HepG2 (cell line): Measurements from ENCODE around the gene CFAP92. TPM values are rescaled to one million over a fixed set of nuclear protein-coding genes. Genes with fewer than 3 reads are reported as not detected.

Experiments
- ATAC-seq: fragments of 200-7000 bp; cut with Tn5 transposase; 3 replicates; pipeline ENCODE4 v1.9.1; 2020; ENCODE audit warnings: mild to moderate bottlenecking, moderate library complexity
- BruUV-seq: library from RNA; stranded (reverse); fragments of 400-500 nt; replicated peaks from 2 replicates; lab custom pipeline; 2021; lab: Mats Ljungman, UMichigan
- CTCF ChIA-PET: fragments of 300-600 bp; formaldehyde crosslinking; extraction: SDS; loops from one replicate; lab custom pipeline; 2021; ENCODE audit warnings: low total read pairs, inconsistent platforms, low intra/inter-chr PET ratio; lab: Yijun Ruan, JAX
- POLR2A ChIA-PET: fragments of 350-600 bp; sonication (Branson Sonifier 250); formaldehyde crosslinking; loops from one replicate; lab custom pipeline; 2020; ENCODE audit warnings: antibody characterized with exemption, inconsistent platforms; lab: Yijun Ruan, JAX
- DNase-seq: peaks from one replicate; pipeline ENCODE4 v3.0.0-alpha.2; 2015; ENCODE audit warnings: low spot score
- FAIRE-seq: peaks from 3 replicates; lab custom pipeline; 2011; peaks lifted over from hg19 to GRCh38; lab: Jason Lieb, UNC
- H2AFZ ChIP-seq: one replicate; pipeline ENCODE4 v1.6.1; 2011; ENCODE audit warnings: low read length, inconsistent platforms
- H3K27ac ChIP-seq: fragments of 300-600 bp; 3 replicates; pipeline ENCODE4 v1.8.0; 2011; ENCODE audit warnings: mixed run types, mild to moderate bottlenecking, mixed read lengths, low read length, inconsistent platforms; ENCODE audit not compliant: insufficient read depth; ENCODE audit errors: extremely low read length
- H3K27me3 ChIP-seq, 2 experiments: fragments of 200-600 bp in 1 of 2; 2 replicates in 1 of 2; 3 replicates in 1 of 2; pipeline versions ENCODE4 v1.6.0 to v1.8.0; 2011; ENCODE audit warnings: low read length in 2 of 2, mild to moderate bottlenecking in 2 of 2, moderate library complexity in 2 of 2, inconsistent platforms in 1 of 2; ENCODE audit not compliant: insufficient read depth in 2 of 2, control insufficient read depth in 1 of 2
- H3K36me3 ChIP-seq, 2 experiments: fragments of 200-600 bp in 1 of 2; replicated peaks in 1 of 2; 2 replicates in 1 of 2; 3 replicates in 1 of 2; pipeline versions ENCODE4 v1.5.1 to v1.8.0; 2011; ENCODE audit warnings: low read length in 2 of 2, inconsistent platforms in 1 of 2; ENCODE audit not compliant: insufficient read depth in 2 of 2, control insufficient read depth in 1 of 2
- H3K4me1 ChIP-seq: 2 replicates; pipeline ENCODE4 v1.5.1; 2012; ENCODE audit warnings: low read length, inconsistent platforms; ENCODE audit not compliant: insufficient read depth
- H3K4me2 ChIP-seq: 2 replicates; pipeline ENCODE4 v1.6.0; 2011; ENCODE audit warnings: low read depth, low read length, inconsistent platforms
- H3K4me3 ChIP-seq, 3 experiments: fragments of 200-600 bp in 1 of 3; sonication (generic), shearing (Covaris generic) in 1 of 3; replicated peaks in 1 of 3; 2 replicates each; pipeline ENCODE4 v1.5.1; 2011 to 2016; ENCODE audit warnings: low read length in 3 of 3, inconsistent platforms in 2 of 3, low read depth in 2 of 3, mild to moderate bottlenecking in 2 of 3, control low read depth in 1 of 3, mixed read lengths in 1 of 3; ENCODE audit not compliant: insufficient read depth in 1 of 3
- H3K79me2 ChIP-seq: one replicate; pipeline ENCODE4 v1.6.1; 2011; ENCODE audit warnings: low read length, inconsistent platforms; ENCODE audit not compliant: insufficient read depth
- H3K9ac ChIP-seq: 2 replicates; pipeline ENCODE4 v1.6.0; 2011; ENCODE audit warnings: mild to moderate bottlenecking, low read depth, low read length, inconsistent platforms; ENCODE audit not compliant: insufficient read depth
- H3K9me3 ChIP-seq: 2 replicates; pipeline ENCODE4 v1.5.1; 2012; ENCODE audit warnings: mild to moderate bottlenecking, low read length
- H4K20me1 ChIP-seq: 2 replicates; pipeline ENCODE4 v1.6.0; 2011; ENCODE audit warnings: inconsistent platforms, mild to moderate bottlenecking, low read length, moderate library complexity; ENCODE audit not compliant: insufficient read depth
- GZF1 ChIP-seq: sonication (generic); formaldehyde crosslinking; IDR thresholded peaks from 2 replicates; pipeline ENCODE4 v1.5.1; 2020; ENCODE audit warnings: mild to moderate bottlenecking, missing genetic modification reagents
- HMGXB3 ChIP-seq: sonication (generic); formaldehyde crosslinking; IDR thresholded peaks from 2 replicates; pipeline ENCODE4 v1.4.0; 2020; ENCODE audit warnings: missing genetic modification reagents, borderline replicate concordance
- JDP2 ChIP-seq: sonication (generic); formaldehyde crosslinking; IDR thresholded peaks from 2 replicates; pipeline ENCODE4 v1.8.1; 2022; ENCODE audit warnings: missing genetic modification reagents, borderline replicate concordance
- KAT2B ChIP-seq: fragments of 150-350 bp; IDR thresholded peaks from 2 replicates; pipeline ENCODE4 v1.6.1; 2014; ENCODE audit warnings: low read depth, low read length, borderline replicate concordance
- NCOR1 ChIP-seq: fragments of 200-600 bp; sonication (generic); IDR thresholded peaks from 2 replicates; pipeline ENCODE4 v1.7.0; 2017; ENCODE audit warnings: antibody characterized with exemption, low read length, borderline replicate concordance
- PTBP1 ChIP-seq: fragments of 200-400 bp; formaldehyde crosslinking; IDR thresholded peaks from 2 replicates; pipeline ENCODE4 v1.6.1; 2018; ENCODE audit warnings: low read length, low read depth; ENCODE audit not compliant: poor library complexity, severe bottlenecking
- SSRP1 ChIP-seq: IDR thresholded peaks from 2 replicates; pipeline ENCODE4 v1.6.1; 2016; ENCODE audit warnings: control low read depth
- ZNF136 ChIP-seq: sonication (generic); formaldehyde crosslinking; IDR thresholded peaks from 2 replicates; pipeline ENCODE4 v1.8.1; 2022; ENCODE audit warnings: low read depth, mild to moderate bottlenecking, moderate library complexity, missing genetic modification reagents
- ZNF205 ChIP-seq: IDR thresholded peaks from 2 replicates; pipeline ENCODE4 v1.6.1; 2018; ENCODE audit warnings: missing biosample characterization, missing genetic modification reagents
- ZNF30 ChIP-seq: sonication (generic); formaldehyde crosslinking; IDR thresholded peaks from 2 replicates; pipeline ENCODE4 v1.5.0; 2020; ENCODE audit warnings: mild to moderate bottlenecking, missing genetic modification reagents
- ZNF557 ChIP-seq: sonication (generic); formaldehyde crosslinking; IDR thresholded peaks from 2 replicates; pipeline ENCODE4 v1.4.0; 2020; ENCODE audit warnings: missing genetic modification reagents
- ZNF766 ChIP-seq: sonication (generic); formaldehyde crosslinking; IDR thresholded peaks from 2 replicates; pipeline ENCODE4 v1.5.0; 2020; ENCODE audit warnings: missing genetic modification reagents, borderline replicate concordance
- ZSCAN31 ChIP-seq: sonication (generic); formaldehyde crosslinking; IDR thresholded peaks from 2 replicates; pipeline ENCODE4 v1.5.0; 2020; ENCODE audit warnings: low read depth, mild to moderate bottlenecking, missing genetic modification reagents
- WGBS: methylation state at CpG from one replicate; pipeline ENCODE4 v1.1.6; 2017; ENCODE audit warnings: low lambda C conversion rate; 5-methylcytosine and 5-hydroxymethylcytosine counted together
- in situ Hi-C: cut with HindIII; loops from 2 replicates; pipeline ENCODE4 v1.10.0; 2017; ENCODE audit warnings: low pct_unique_long_range_greater_than_20kb; ENCODE audit not compliant: extremely low pct_ligation_motif_present
- intact Hi-C: fragments of 100-400 bp; cut with micrococcal nuclease; formaldehyde crosslinking; loops from one replicate; pipeline ENCODE4 v1.10.0; 2022; ENCODE audit not compliant: unreplicated experiment
- polyA plus RNA-seq, 8 experiments: library from polyadenylated mRNA; depleted of rRNA in 3 of 8; stranded (reverse) in 7 of 8; unstranded in 1 of 8; fragments of >200 nt; fragmentation: Illumina TruSeq in 4 of 8; extraction: Trizol in 4 of 8; gene quantifications; 2 replicates each; pipeline versions ENCODE4 v1.2.1 to v1.2.3, GENCODE V29; 2011 to 2016; ENCODE audit warnings: low read depth in 4 of 8, missing spikeins in 1 of 8, mixed read lengths in 1 of 8; ENCODE audit not compliant: insufficient read depth in 1 of 8
- total RNA-seq, 5 experiments: library from RNA; depleted of rRNA; stranded (reverse); fragments of >200 nt; fragmentation: Illumina TruSeq; extraction: Trizol; gene quantifications; 2 replicates each; pipeline ENCODE4 v1.2.3, GENCODE V29; 2016; ENCODE audit warnings: low read depth in 1 of 5
- TF ChIP-seq, protein P1 (sequence below): IDR thresholded peaks from 2 replicates; pipeline ENCODE4 v1.6.1; 2016; ENCODE audit warnings: low read depth, control low read depth
- TF ChIP-seq, protein P2 (sequence below): sonication (generic); formaldehyde crosslinking; IDR thresholded peaks from 2 replicates; pipeline ENCODE4 v1.5.0; 2020; ENCODE audit warnings: missing genetic modification reagents, mild to moderate bottlenecking, borderline replicate concordance

The CFAP92 gene
- total and polyA plus RNA-seq, 2 of the 13 experiments (the other 11 are each of a cell fraction or from before 2014, with no cell fraction given), result 0.18 to 0.46 TPM

DNA sequence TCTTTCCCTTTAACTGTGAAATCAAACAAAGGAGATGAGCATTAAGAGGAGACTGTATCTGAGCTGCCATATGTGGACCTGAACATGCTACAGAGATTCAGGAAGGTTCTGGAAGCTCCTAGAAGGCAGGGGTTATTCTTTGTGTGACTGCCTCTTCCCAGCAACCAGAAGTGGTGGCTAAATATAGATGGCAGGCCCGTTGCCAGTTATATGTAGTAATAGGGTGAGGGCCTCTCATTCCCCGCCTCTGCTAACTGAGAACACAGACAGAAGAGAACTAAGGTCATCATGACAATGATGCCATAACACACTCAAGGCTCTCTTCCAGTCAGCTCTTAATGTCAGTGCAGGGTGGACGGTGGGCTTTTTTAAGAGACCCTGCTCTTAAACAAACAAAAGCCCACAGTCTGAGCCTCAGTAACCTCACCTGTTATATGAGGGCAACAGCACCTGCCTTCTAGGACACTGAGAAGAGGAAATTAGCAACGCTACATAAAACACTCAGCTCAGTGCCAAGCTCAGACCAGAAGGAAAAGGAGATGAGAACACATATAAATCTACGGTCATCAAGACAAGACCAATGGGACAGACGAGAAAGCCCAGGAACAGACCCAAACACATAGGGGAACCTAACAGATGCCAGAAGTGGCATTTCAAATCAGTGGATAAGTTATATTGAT, 22.3 kb downstream of the CFAP92 start (continued):
- no peak for TF ChIP-seq ZNF557 (CRISPR knock-in tag)
- TF ChIP-seq SSRP1 (CRISPR knock-in tag), result no peak

DNA sequence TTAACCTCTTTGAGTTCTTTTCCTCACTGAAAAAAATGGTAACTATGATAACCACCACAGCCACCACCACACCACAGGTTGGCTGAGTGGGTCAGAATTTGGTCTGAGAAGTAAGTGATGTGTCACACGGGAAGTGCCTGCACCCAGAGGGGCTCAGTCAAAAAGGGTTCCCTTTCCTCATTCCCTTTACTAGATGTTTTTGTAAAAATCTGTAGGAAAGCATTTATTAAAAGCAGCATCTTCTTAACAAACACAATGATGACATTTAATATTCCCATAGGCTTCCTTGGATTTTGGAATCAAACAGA, 23.2 kb downstream of the CFAP92 start:
- 5% methylated on average over 1 of the region's 1 CpG for WGBS
- no TSS peak for BruUV-seq
- in situ Hi-C loops, result loop anchor here (10.0 kb wide), 1 partner anchor 114 kb away; no protein-coding TSS in a partner anchor
- TF ChIP-seq NCOR1, result no peak
- no peak for TF ChIP-seq ZNF766
- no peak for TF ChIP-seq GZF1
- TF ChIP-seq ZSCAN31 (CRISPR knock-in tag), result no peak
- no peak for TF ChIP-seq ZNF205 (CRISPR knock-in tag)
- TF ChIP-seq KAT2B, result no peak
- TF ChIP-seq ZNF30 (CRISPR knock-in tag), result no peak
- TF ChIP-seq, protein P1, sequence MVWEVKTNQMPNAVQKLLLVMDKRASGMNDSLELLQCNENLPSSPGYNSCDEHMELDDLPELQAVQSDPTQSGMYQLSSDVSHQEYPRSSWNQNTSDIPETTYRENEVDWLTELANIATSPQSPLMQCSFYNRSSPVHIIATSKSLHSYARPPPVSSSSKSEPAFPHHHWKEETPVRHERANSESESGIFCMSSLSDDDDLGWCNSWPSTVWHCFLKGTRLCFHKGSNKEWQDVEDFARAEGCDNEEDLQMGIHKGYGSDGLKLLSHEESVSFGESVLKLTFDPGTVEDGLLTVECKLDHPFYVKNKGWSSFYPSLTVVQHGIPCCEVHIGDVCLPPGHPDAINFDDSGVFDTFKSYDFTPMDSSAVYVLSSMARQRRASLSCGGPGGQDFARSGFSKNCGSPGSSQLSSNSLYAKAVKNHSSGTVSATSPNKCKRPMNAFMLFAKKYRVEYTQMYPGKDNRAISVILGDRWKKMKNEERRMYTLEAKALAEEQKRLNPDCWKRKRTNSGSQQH (CRISPR knock-in tag), result no peak
- TF ChIP-seq, protein P2, sequence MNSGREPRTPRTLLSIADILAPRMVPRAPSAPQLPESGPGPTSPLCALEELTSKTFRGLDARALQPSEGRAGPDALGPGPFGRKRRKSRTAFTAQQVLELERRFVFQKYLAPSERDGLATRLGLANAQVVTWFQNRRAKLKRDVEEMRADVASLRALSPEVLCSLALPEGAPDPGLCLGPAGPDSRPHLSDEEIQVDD (CRISPR knock-in tag), result no peak
- TF ChIP-seq JDP2 (CRISPR knock-in tag), result no peak
- no peak for TF ChIP-seq PTBP1
- no peak for TF ChIP-seq HMGXB3 (CRISPR knock-in tag)
- no peak for TF ChIP-seq ZNF136 (CRISPR knock-in tag)

More for the DNA sequence above, 23.2 kb downstream of the CFAP92 start:
- Histone ChIP-seq H4K20me1 (no peaks in the 10 kb centered on the region), H3K27ac (no peak overlapping the region), H3K9me3 (no peaks in the 10 kb centered on the region), H2AFZ (no peak overlapping the region), H3K79me2 (no peaks in the 10 kb centered on the region), H3K4me1 (no peaks in the 10 kb centered on the region), H3K36me3 (no peaks in the 10 kb centered on the region), H3K9ac (no peak overlapping the region), H3K27me3 (peaks cover 2 to 34% of the 10 kb centered on the region in 2 experiments; a peak in 4 of 5 replicates), H3K4me3 (no peak overlapping the region), H3K4me2 (no peak overlapping the region)
- intact Hi-C loops, result loop anchor here (1.0 to 5.0 kb wide), 4 partner anchors 46 to 279 kb away; partner anchors contain the start of gene COPG1
- ATAC-seq, result no peak
- POLR2A ChIA-PET, result interaction anchor here (1.3 kb wide), 1 partner anchor 148 kb away, joined by 3 read pairs; no protein-coding TSS in a partner anchor
- DNase-seq, result no peak
- CTCF ChIA-PET, result interaction anchor here (1.8 kb wide), 1 partner anchor 275 kb away, joined by 20 read pairs; no protein-coding TSS in a partner anchor
- FAIRE-seq, result no peak
